Mononuclear cell (primary cell): Measurements from ENCODE around the gene OR52M1. TPM values are rescaled to one million over a fixed set of nuclear protein-coding genes. Genes with fewer than 3 reads are reported as not detected.

ENCODE experiments used
- total RNA-seq: library from RNA; depleted of rRNA; stranded (reverse); fragments of >200 nt; gene quantifications from one replicate; pipeline ENCODE4 v1.2.3, GENCODE V29; 2012

OR52M1 gene
- total RNA-seq, 1 donor: not detected

Other genes starting within 250 kb of the OR52M1 start
- gene OR52B4, start 176.8 kb upstream of the OR52M1 start, total RNA-seq: not detected
- 22.0 TPM for gene TRIM21, start 151.5 kb upstream of the OR52M1 start, total RNA-seq
- gene OR52K2, start 95.9 kb upstream of the OR52M1 start, total RNA-seq: 0.31 TPM
- 0.10 TPM for gene OR52K1, start 62.5 kb upstream of the OR52M1 start, total RNA-seq
- not detected for gene OR52I2, start 36.6 kb downstream of the OR52M1 start, total RNA-seq
- not detected for gene OR52I1, start 48.8 kb downstream of the OR52M1 start, total RNA-seq
- 7.3 TPM for gene TRIM68, start 63.0 kb downstream of the OR52M1 start, total RNA-seq
- gene OR51D1, start 92.3 kb downstream of the OR52M1 start, total RNA-seq: 0.10 TPM
- not detected for gene OR51E1, start 98.8 kb downstream of the OR52M1 start, total RNA-seq
- gene OR51E2, start 152.7 kb downstream of the OR52M1 start, total RNA-seq: 0.10 TPM
- gene MMP26, start 159.6 kb downstream of the OR52M1 start, total RNA-seq: not detected
- not detected for gene OR51F1, start 224.7 kb downstream of the OR52M1 start, total RNA-seq